Measurements from ENCODE around the gene NBEAL1. TPM values are rescaled to one million over a fixed set of nuclear protein-coding genes. Genes with fewer than 3 reads are reported as not detected.
"Not testable (repeated sequence)": the region's sequence is repeated elsewhere in the genome, so short reads cannot be mapped to it uniquely, and the experiment has no call there.

Gene NBEAL1
- total and polyA plus RNA-seq, 2 donors from 2014 or later: 6.5 to 39.3 TPM

- DNase-seq (no peak), FAIRE-seq (no peak)
- Histone ChIP-seq H3K27me3 (ENCODE audit: control insufficient read depth, insufficient read depth, low read length) (no peaks in the 10 kb centered on the region), H3K9me3 (ENCODE audit: control insufficient read depth in 2 of 3, insufficient read depth in 1 of 3, low read length in 3 of 3) (no peaks in the 10 kb centered on the region), H3K4me3 (ENCODE audit: low read length in 3 of 3) (no peak overlapping the region), H3K27ac (ENCODE audit: low read depth in 2 of 2, low read length in 2 of 2) (no peak overlapping the region), H3K4me1 (ENCODE audit: control insufficient read depth in 2 of 3, insufficient read depth in 2 of 3, low read depth in 1 of 3, low read length in 3 of 3) (no peaks in the 10 kb centered on the region), H3K9ac (ENCODE audit: low read length in 3 of 3) (no peak overlapping the region), H3K36me3 (ENCODE audit: control insufficient read depth in 2 of 3, insufficient read depth in 3 of 3, low read length in 3 of 3) (peaks cover 2 to 6% (median 6%) of the 10 kb centered on the region in 3 donors)
- TF ChIP-seq CTCF (IDR thresholded peaks at IDR 0.05; ENCODE audit: borderline replicate concordance, extremely low read depth, insufficient read depth): no peak
- intact Hi-C loops (cut with DNase I): no loop called here
Measured at GRCh38 chr2:203143391-203143790, 128.7 kb downstream of the NBEAL1 start.

- H3K9ac ChIP-seq (ENCODE audit: low read length in 3 of 3): no peak overlapping the region
- FAIRE-seq: no peak
- H3K4me1 ChIP-seq (ENCODE audit: control insufficient read depth in 2 of 3, insufficient read depth in 2 of 3, low read depth in 1 of 3, low read length in 3 of 3): no peaks in the 10 kb centered on the region
- intact Hi-C loops (cut with DNase I): no loop called here
- no peak overlapping the region for H3K27ac ChIP-seq (ENCODE audit: low read depth in 2 of 2, low read length in 2 of 2)
- H3K4me3 ChIP-seq (ENCODE audit: low read length in 3 of 3): no peak overlapping the region
- H3K36me3 ChIP-seq (ENCODE audit: control insufficient read depth in 2 of 3, insufficient read depth in 3 of 3, low read length in 3 of 3): peaks cover 3 to 22% (median 8%) of the 10 kb centered on the region in 3 donors
- no peak for TF ChIP-seq CTCF (IDR thresholded peaks at IDR 0.05; ENCODE audit: borderline replicate concordance, extremely low read depth, insufficient read depth)
- H3K9me3 ChIP-seq (ENCODE audit: control insufficient read depth in 2 of 3, insufficient read depth in 1 of 3, low read length in 3 of 3): no peaks in the 10 kb centered on the region
- no peak for DNase-seq
- H3K27me3 ChIP-seq (ENCODE audit: control insufficient read depth, insufficient read depth, low read length): no peaks in the 10 kb centered on the region
Measured at GRCh38 chr2:203149194-203149593, 134.5 kb downstream of the NBEAL1 start.

GRCh38 chr2:203155406-203155805 is 140.7 kb downstream of the NBEAL1 start:
- FAIRE-seq (no peak), DNase-seq (no peak)
- Histone ChIP-seq H3K27me3 (ENCODE audit: control insufficient read depth, insufficient read depth, low read length) (no peaks in the 10 kb centered on the region), H3K4me1 (ENCODE audit: control insufficient read depth in 2 of 3, insufficient read depth in 2 of 3, low read depth in 1 of 3, low read length in 3 of 3) (no peaks in the 10 kb centered on the region), H3K4me3 (ENCODE audit: low read length in 3 of 3) (no peak overlapping the region), H3K9ac (ENCODE audit: low read length in 3 of 3) (no peak overlapping the region), H3K36me3 (ENCODE audit: control insufficient read depth in 2 of 3, insufficient read depth in 3 of 3, low read length in 3 of 3) (peaks cover 0 to 10% (median 4%) of the 10 kb centered on the region in 3 donors), H3K27ac (ENCODE audit: low read depth in 2 of 2, low read length in 2 of 2) (no peak overlapping the region), H3K9me3 (ENCODE audit: control insufficient read depth in 2 of 3, insufficient read depth in 1 of 3, low read length in 3 of 3) (no peaks in the 10 kb centered on the region)
- no peak for TF ChIP-seq CTCF (IDR thresholded peaks at IDR 0.05; ENCODE audit: borderline replicate concordance, extremely low read depth, insufficient read depth)
- intact Hi-C loops (cut with DNase I): no loop called here

DNA sequence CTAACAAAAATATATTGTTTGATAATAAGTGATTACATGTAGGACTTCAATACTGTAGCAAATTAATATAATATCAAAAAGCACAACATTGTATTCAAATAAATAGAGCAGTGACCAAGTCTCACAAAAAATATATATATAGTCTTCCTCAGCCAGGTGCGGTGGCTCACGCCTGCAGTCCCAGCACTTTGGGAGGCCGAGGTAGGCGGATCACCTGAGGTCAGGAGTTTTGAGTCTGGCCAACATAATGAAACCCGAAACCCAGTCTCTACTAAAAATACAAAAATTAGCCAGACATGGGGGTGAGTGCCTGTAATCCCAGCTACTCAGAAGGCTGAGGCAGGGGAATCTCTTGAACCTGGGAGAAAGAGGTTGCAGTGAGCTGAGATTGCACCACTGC is 148.0 kb downstream of the NBEAL1 start:
- intact Hi-C loops (cut with DNase I); H3K4me3 ChIP-seq (ENCODE audit: low read length in 3 of 3); H3K9ac ChIP-seq (ENCODE audit: low read length in 3 of 3); H3K27me3 ChIP-seq (ENCODE audit: control insufficient read depth, insufficient read depth, low read length); H3K27ac ChIP-seq (ENCODE audit: low read depth in 2 of 2, low read length in 2 of 2); H3K9me3 ChIP-seq (ENCODE audit: control insufficient read depth in 2 of 3, insufficient read depth in 1 of 3, low read length in 3 of 3); H3K4me1 ChIP-seq (ENCODE audit: control insufficient read depth in 2 of 3, insufficient read depth in 2 of 3, low read depth in 1 of 3, low read length in 3 of 3); DNase-seq; FAIRE-seq: not testable (repeated sequence)
- peaks cover 0 to 15% (median 3%) of the 10 kb centered on the region in 3 donors for H3K36me3 ChIP-seq (ENCODE audit: control insufficient read depth in 2 of 3, insufficient read depth in 3 of 3, low read length in 3 of 3)
